Thyroid gland (tissue), 4 donors: ENCODE data around the gene KCNRG. TPM values are rescaled to one million over a fixed set of nuclear protein-coding genes. Genes with fewer than 3 reads are reported as not detected.

Experiments
- DNase-seq, 2 donors: peaks; one replicate each; pipeline ENCODE4 v3.0.0-alpha.2; 2019
- H3K27ac ChIP-seq, 3 donors: fragments of 200-600 bp; sonication (generic); 1 replicate in 2 of 3; 2 replicates in 1 of 3; pipeline ENCODE4 v1.5.1; 2016 to 2019; ENCODE audit warnings: mild to moderate bottlenecking in 1 of 3, moderate library complexity in 1 of 3
- H3K27me3 ChIP-seq: fragments of 200-600 bp; sonication (generic); one replicate; pipeline ENCODE4 v1.5.1; 2019
- H3K36me3 ChIP-seq, 2 donors: fragments of 200-600 bp; sonication (generic); one replicate each; pipeline ENCODE4 v1.5.1; 2016 to 2019
- H3K4me1 ChIP-seq, 2 donors: fragments of 200-600 bp; sonication (generic); one replicate each; pipeline ENCODE4 v1.5.1; 2017 to 2019
- H3K4me3 ChIP-seq, 3 donors: fragments of 200-600 bp; sonication (generic); replicated peaks in 1 of 3; 1 replicate in 2 of 3; 2 replicates in 1 of 3; pipeline ENCODE4 v1.5.1; 2016; ENCODE audit warnings: mild to moderate bottlenecking in 1 of 3
- H3K9me3 ChIP-seq: fragments of 200-600 bp; sonication (generic); one replicate; pipeline ENCODE4 v1.5.1; 2017
- POLR2A ChIP-seq, 2 donors: fragments of 450-650 bp; IDR thresholded peaks; one replicate each; pipeline ENCODE4 v1.6.1; 2017; ENCODE audit warnings: antibody characterized with exemption in 2 of 2, mild to moderate bottlenecking in 2 of 2, moderate library complexity in 1 of 2
- WGBS, 2 donors: methylation state at CpG; one replicate each; pipeline ENCODE4 v1.1.5; 2017; 5-methylcytosine and 5-hydroxymethylcytosine counted together
- intact Hi-C: fragments of 100-400 bp; cut with DNase I; formaldehyde crosslinking; loops from one replicate; pipeline ENCODE4 v1.15.1; 2023
- microRNA counts, 2 donors: library from miRNA; unstranded; fragments of <30 nt; microRNA quantifications; one replicate each; lab custom pipeline; 2016 to 2017
- microRNA-seq: library from miRNA; unstranded; fragments of <30 nt; microRNA quantifications from one replicate; pipeline ENCODE4, GENCODE V29; 2016
- small RNA-seq: library from RNA; depleted of rRNA; stranded (forward); fragments of <200 nt; gene quantifications from one replicate; pipeline ENCODE3, GENCODE V24; 2016
- total RNA-seq, 4 donors: library from RNA; depleted of rRNA; stranded (reverse); fragments of >200 nt; gene quantifications; one replicate each; pipeline ENCODE4 v1.2.3, GENCODE V29; 2016
- TF ChIP-seq, protein P1 (sequence below), 6 experiments: fragments of 200-600 bp in 3 of 6; fragments of 450-650 bp in 3 of 6; sonication (generic) in 3 of 6; IDR thresholded peaks; one replicate each; pipeline ENCODE4 v1.5.1; 2016 to 2019; ENCODE audit warnings: antibody characterized with exemption in 6 of 6, mild to moderate bottlenecking in 2 of 6, inconsistent platforms in 1 of 6, moderate library complexity in 1 of 6

Gene KCNRG
- total RNA-seq, 4 donors from 2014 or later = 1.0 to 5.8 (median 2.6) TPM

DNA sequence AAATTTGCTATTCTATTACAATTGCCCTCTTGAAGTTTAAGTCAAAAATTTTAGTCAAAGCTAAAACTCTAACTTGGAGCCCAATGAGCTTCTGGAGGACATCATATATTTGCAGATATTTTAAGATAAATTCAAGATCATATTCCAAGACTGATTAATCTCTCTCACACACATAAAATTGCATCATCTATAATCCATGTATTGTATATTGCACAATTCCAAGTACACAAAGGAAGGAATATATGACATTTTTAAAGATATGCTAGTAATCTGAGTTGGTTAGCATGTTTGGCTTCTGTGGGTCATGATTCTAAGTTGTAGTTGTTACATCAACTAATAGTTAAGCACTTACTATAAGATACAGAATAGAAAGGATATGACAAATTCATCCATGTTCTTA lies 53.3 kb downstream of the KCNRG start:
- intact Hi-C loops = no loop called here
- Histone ChIP-seq H3K9me3 (no peaks in the 10 kb centered on the region), H3K27me3 (no peaks in the 10 kb centered on the region), H3K4me1 (no peaks in the 10 kb centered on the region), H3K4me3 (no peak overlapping the region), H3K36me3 (no peaks in the 10 kb centered on the region), H3K27ac (no peak overlapping the region)
- DNase-seq = no peak
- TF ChIP-seq, protein P1, sequence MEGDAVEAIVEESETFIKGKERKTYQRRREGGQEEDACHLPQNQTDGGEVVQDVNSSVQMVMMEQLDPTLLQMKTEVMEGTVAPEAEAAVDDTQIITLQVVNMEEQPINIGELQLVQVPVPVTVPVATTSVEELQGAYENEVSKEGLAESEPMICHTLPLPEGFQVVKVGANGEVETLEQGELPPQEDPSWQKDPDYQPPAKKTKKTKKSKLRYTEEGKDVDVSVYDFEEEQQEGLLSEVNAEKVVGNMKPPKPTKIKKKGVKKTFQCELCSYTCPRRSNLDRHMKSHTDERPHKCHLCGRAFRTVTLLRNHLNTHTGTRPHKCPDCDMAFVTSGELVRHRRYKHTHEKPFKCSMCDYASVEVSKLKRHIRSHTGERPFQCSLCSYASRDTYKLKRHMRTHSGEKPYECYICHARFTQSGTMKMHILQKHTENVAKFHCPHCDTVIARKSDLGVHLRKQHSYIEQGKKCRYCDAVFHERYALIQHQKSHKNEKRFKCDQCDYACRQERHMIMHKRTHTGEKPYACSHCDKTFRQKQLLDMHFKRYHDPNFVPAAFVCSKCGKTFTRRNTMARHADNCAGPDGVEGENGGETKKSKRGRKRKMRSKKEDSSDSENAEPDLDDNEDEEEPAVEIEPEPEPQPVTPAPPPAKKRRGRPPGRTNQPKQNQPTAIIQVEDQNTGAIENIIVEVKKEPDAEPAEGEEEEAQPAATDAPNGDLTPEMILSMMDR (IDR thresholded peaks at IDR 0.05) = no peak
- no peak for TF ChIP-seq POLR2A (IDR thresholded peaks at IDR 0.05)

DNA sequence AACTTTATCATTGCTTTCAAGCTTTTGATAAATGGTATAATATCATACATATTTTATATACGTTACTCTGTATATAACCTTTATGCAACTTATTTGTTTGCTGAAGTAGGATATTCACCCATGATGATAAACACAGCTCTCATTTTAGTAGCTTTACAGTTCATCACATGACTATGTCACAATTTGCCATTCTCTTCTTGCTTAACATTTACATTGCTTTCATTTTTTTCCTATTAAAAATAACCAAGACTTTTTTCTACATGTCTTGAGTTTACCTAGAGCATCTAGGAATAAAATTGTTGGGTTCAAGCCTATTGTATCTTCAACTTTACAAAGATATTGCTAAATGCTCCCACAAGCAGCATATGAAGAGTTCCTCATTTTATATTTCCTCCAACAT lies 54.0 kb downstream of the KCNRG start:
- intact Hi-C loops = no loop called here
- Histone ChIP-seq H3K27ac (no peak overlapping the region), H3K27me3 (no peaks in the 10 kb centered on the region), H3K9me3 (no peaks in the 10 kb centered on the region), H3K36me3 (no peaks in the 10 kb centered on the region), H3K4me1 (no peaks in the 10 kb centered on the region), H3K4me3 (no peak overlapping the region)
- TF ChIP-seq, protein P1 (IDR thresholded peaks at IDR 0.05) = no peak
- TF ChIP-seq POLR2A (IDR thresholded peaks at IDR 0.05) = no peak
- no peak for DNase-seq
- 97 to 98% methylated on average over 1 of the region's 1 CpG for WGBS, 2 donors

DNA sequence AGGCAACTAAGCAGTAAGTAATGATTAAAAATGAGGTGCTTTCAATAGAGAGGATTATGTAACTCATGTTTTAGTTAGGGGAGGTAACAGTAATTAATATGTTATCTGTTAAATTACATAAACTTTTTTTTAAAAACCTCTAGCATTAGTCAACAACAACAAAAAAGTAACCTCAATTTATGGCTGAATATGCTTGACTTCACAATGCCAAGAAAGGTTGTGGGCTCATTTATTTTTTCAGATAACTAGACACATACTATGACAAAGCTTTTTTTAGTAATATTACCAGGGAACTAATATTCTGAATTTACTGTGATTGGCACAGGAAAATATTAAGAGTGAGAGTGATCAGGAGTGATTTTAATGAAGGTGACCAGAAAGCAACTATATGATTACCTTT lies 54.9 kb downstream of the KCNRG start:
- H3K4me3 ChIP-seq = no peak overlapping the region
- no peaks in the 10 kb centered on the region for H3K36me3 ChIP-seq
- H3K4me1 ChIP-seq = no peaks in the 10 kb centered on the region
- no peak for DNase-seq
- no peaks in the 10 kb centered on the region for H3K27me3 ChIP-seq
- TF ChIP-seq, protein P1 (IDR thresholded peaks at IDR 0.05) = no peak
- TF ChIP-seq POLR2A (IDR thresholded peaks at IDR 0.05) = no peak
- intact Hi-C loops = no loop called here
- H3K9me3 ChIP-seq = no peaks in the 10 kb centered on the region
- no peak overlapping the region for H3K27ac ChIP-seq

MicroRNAs encoded within 50 kb of the gene (microRNA counts, 767-probe panel; counts per million panel counts)
- microRNA hsa-miR-15a-5p (lab: Ali Mortazavi, UCI) = 3,701 to 6,861 counts per million in 2 donors
- microRNA hsa-miR-16-5p (lab: Ali Mortazavi, UCI) = 4,091 to 7,842 counts per million in 2 donors

Small RNA genes lying within 50 kb of the gene (microRNA-seq; reads per million reads assigned to microRNA genes)
- 1,345 reads per million, percentile 84 among the genes with 10 or more reads in this experiment for gene MIR15A
- gene MIR16-1 = 810 reads per million, percentile 78 among the genes with 10 or more reads in this experiment
- 7.3 reads per million, percentile 19 among the genes with 10 or more reads in this experiment for gene MIR3613

Small RNA genes lying within 50 kb of the gene (small RNA-seq; reads per million reads assigned to genes)
- not detected for gene MIR16-1
- not detected for gene MIR3613
- gene RF02105 = not detected
- not detected for gene RF02106
- not detected for gene RF02107
- gene RF02108 = not detected

Other genes starting within 250 kb of the KCNRG start
- gene KPNA3, start 222.8 kb upstream of the KCNRG start, total RNA-seq = 10 to 100 TPM; 29.5 to 34.6 (median 32.1) TPM
- 1 to 10 TPM; 5.1 to 8.2 (median 5.9) TPM for gene SPRYD7, start 79.1 kb upstream of the KCNRG start, total RNA-seq
- gene TRIM13, start 18.4 kb upstream of the KCNRG start, total RNA-seq = 10 to 100 TPM; 24.5 to 38.7 (median 29.0) TPM